K562 (cell line): Measurements from ENCODE around the gene EIF1. TPM values are rescaled to one million over a fixed set of nuclear protein-coding genes. Genes with fewer than 3 reads are reported as not detected.
A peak's percentile ranks its signal among the peaks of the same experiment; 100 is the strongest.

Source experiments
- CBX8 ChIP-seq: fragments of 200-600 bp; sonication (generic); IDR thresholded peaks from 2 replicates; pipeline ENCODE4 v1.6.1; 2012; ENCODE audit warnings: borderline replicate concordance, mixed run types, low read depth, mild to moderate bottlenecking, moderate library complexity, mixed read lengths, low read length, control low read depth, inconsistent platforms; ENCODE audit not compliant: poor library complexity, severe bottlenecking; ENCODE audit errors: extremely low read depth
- CEBPG ChIP-seq, 3 experiments: fragments of 200-800 bp in 1 of 3; sonication (Bioruptor generic) in 1 of 3; sonication (generic) in 1 of 3; formaldehyde crosslinking in 1 of 3; IDR thresholded peaks in 2 of 3; conservative IDR thresholded peaks in 1 of 3; 2 replicates each; pipeline versions ENCODE4 v1.6.1 to v1.8.0; 2016 to 2022; ENCODE audit warnings: missing compliant biosample characterization in 2 of 3, missing genetic modification characterization in 2 of 3, mild to moderate bottlenecking in 1 of 3, missing genetic modification reagents in 1 of 3
- HNRNPL ChIP-seq: fragments of 200-400 bp; formaldehyde crosslinking; IDR thresholded peaks from 2 replicates; pipeline ENCODE4 v1.6.1; 2017; ENCODE audit warnings: low read depth, mild to moderate bottlenecking, low read length
- MEIS2 ChIP-seq: fragments of 450-650 bp; IDR thresholded peaks from 2 replicates; pipeline ENCODE4 v1.6.1; 2014; ENCODE audit warnings: mild to moderate bottlenecking; ENCODE audit not compliant: partially characterized antibody
- RAD51 ChIP-seq: fragments of 450-650 bp; IDR thresholded peaks from 2 replicates; pipeline ENCODE4 v1.7.1; 2016; ENCODE audit warnings: low read depth, mild to moderate bottlenecking, borderline replicate concordance
- SMAD4 ChIP-seq: fragments of 250-450 bp; sonication (Bioruptor Pico); conservative IDR thresholded peaks from 2 replicates; pipeline ENCODE4 v1.8.0; 2021; ENCODE audit warnings: inconsistent platforms, mild to moderate bottlenecking, moderate library complexity
- SMARCE1 ChIP-seq: fragments of 450-650 bp; IDR thresholded peaks from 2 replicates; pipeline ENCODE4 v1.7.1; 2016; ENCODE audit warnings: mild to moderate bottlenecking
- ZNF24 ChIP-seq: fragments of 450-650 bp; IDR thresholded peaks from 2 replicates; pipeline ENCODE4 v1.6.1; 2016
- ZNF584 ChIP-seq: fragments of 200-800 bp; sonication (Bioruptor generic); IDR thresholded peaks from 2 replicates; pipeline ENCODE4 v1.6.1; 2016; ENCODE audit warnings: low read depth, mild to moderate bottlenecking, missing genetic modification characterization, missing compliant biosample characterization
- polyA plus RNA-seq, 8 experiments: library from polyadenylated mRNA; depleted of rRNA in 4 of 8; stranded (reverse) in 5 of 8; unstranded in 3 of 8; fragments of >200 nt; fragmentation: Nextera tagmentation in 2 of 8; fragmentation: Illumina TruSeq in 1 of 8; extraction: Ambion mirVana in 2 of 8; extraction: Trizol in 1 of 8; gene quantifications; 2 replicates each; pipeline versions ENCODE4 v1.2.1 to v1.2.3, GENCODE V29; 2011 to 2014; ENCODE audit warnings: inconsistent platforms in 1 of 8, missing spikeins in 1 of 8
- total RNA-seq, 7 experiments: library from RNA; depleted of rRNA in 6 of 7; stranded (reverse); fragments of >200 nt in 6 of 7; fragmentation: Illumina TruSeq in 2 of 7; extraction: Trizol in 2 of 7; gene quantifications; 2 replicates each; pipeline versions ENCODE4 v1.2.1 to v1.2.3, GENCODE V29; 2011 to 2021; ENCODE audit warnings: low replicate concordance in 1 of 7
- TF ChIP-seq, protein P1 (sequence below), 2 experiments: fragments of 450-650 bp; formaldehyde crosslinking in 1 of 2; IDR thresholded peaks; 2 replicates each; pipeline versions ENCODE4 v1.4.0 to v1.6.1; 2014 to 2020; ENCODE audit warnings: mild to moderate bottlenecking in 2 of 2, borderline replicate concordance in 1 of 2, low read depth in 1 of 2
- TF ChIP-seq, protein P2 (sequence below): fragments of 450-650 bp; formaldehyde crosslinking; IDR thresholded peaks from 2 replicates; pipeline ENCODE4 v1.4.0; 2020; ENCODE audit warnings: mild to moderate bottlenecking, mixed read lengths
- TF ChIP-seq, protein P3 (sequence below): sonication (generic); formaldehyde crosslinking; IDR thresholded peaks from 2 replicates; pipeline ENCODE4 v1.5.0; 2020; ENCODE audit warnings: missing genetic modification reagents

Gene EIF1
- total and polyA plus RNA-seq, 9 of the 15 experiments (the other 6 are each of a cell fraction or from before 2014, with no cell fraction given) = 67.0 to 1,204 (median 320) TPM

DNA sequence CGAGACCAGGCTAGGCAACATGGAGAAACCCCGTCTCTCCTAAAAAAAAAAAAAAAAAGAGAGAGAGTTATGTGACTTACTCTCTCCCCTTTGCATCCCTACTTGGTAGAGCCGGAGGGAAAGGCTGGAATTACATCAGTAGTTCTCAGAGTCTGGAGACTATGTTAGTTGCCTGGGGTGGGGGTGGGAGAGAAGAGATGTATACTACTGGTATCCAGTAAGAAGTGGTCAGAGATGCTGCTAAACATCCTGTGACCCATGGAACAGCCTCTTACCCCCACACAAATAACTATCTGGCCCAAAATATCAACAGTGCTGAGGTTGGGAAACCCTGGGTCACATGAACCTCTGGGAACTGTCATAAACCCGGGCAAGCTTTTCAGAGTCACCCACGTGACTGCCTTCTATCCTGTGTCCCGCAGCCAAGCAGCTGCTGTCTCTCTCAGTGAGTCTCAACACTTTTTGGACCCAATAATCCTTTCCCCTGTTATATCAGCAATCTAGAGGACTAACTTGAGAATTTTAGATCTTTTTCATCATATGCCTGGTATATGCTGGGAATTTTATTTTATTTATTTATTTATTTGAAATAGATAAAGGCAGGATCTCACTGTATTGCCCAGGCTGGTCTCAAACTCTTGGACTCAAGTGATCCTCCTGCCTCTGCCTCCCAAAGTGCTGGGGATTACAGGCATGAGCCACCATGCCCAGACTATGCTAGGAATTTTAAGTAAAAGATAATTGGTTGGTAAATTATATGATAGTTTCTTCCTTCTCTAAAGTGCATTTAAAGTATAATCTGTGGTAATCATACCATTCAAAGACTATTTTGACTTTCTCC, 8.7 kb downstream of the EIF1 start (continued):
- TF ChIP-seq, protein P1, sequence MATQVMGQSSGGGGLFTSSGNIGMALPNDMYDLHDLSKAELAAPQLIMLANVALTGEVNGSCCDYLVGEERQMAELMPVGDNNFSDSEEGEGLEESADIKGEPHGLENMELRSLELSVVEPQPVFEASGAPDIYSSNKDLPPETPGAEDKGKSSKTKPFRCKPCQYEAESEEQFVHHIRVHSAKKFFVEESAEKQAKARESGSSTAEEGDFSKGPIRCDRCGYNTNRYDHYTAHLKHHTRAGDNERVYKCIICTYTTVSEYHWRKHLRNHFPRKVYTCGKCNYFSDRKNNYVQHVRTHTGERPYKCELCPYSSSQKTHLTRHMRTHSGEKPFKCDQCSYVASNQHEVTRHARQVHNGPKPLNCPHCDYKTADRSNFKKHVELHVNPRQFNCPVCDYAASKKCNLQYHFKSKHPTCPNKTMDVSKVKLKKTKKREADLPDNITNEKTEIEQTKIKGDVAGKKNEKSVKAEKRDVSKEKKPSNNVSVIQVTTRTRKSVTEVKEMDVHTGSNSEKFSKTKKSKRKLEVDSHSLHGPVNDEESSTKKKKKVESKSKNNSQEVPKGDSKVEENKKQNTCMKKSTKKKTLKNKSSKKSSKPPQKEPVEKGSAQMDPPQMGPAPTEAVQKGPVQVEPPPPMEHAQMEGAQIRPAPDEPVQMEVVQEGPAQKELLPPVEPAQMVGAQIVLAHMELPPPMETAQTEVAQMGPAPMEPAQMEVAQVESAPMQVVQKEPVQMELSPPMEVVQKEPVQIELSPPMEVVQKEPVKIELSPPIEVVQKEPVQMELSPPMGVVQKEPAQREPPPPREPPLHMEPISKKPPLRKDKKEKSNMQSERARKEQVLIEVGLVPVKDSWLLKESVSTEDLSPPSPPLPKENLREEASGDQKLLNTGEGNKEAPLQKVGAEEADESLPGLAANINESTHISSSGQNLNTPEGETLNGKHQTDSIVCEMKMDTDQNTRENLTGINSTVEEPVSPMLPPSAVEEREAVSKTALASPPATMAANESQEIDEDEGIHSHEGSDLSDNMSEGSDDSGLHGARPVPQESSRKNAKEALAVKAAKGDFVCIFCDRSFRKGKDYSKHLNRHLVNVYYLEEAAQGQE (IDR thresholded peaks at IDR 0.05; ENCODE audit: borderline replicate concordance) = peak; percentile 57
- TF ChIP-seq, protein P1 (CRISPR knock-in tag; IDR thresholded peaks at IDR 0.05; ENCODE audit: low read depth) = no peak
- TF ChIP-seq ZNF584 (no peak), SMARCE1 (0 out of 2 replicates have a peak, but pooled peaks have one; percentile 21), CEBPG (CRISPR knock-in tag; IDR thresholded peaks at IDR 0.05) (no peak), CEBPG (tag; conservative IDR thresholded peaks at IDR 0.05 in 1 of 2, IDR thresholded peaks at IDR 0.05 in 1 of 2) (peak; percentile 55 to 81), RAD51 (peak; percentile 92), SMAD4 (no peak), CBX8 (no peak), HNRNPL (no peak), ZNF24 (0 out of 2 replicates have a peak, but pooled peaks have one; percentile 21), MEIS2 (peak; percentile 23)
- TF ChIP-seq, protein P2, sequence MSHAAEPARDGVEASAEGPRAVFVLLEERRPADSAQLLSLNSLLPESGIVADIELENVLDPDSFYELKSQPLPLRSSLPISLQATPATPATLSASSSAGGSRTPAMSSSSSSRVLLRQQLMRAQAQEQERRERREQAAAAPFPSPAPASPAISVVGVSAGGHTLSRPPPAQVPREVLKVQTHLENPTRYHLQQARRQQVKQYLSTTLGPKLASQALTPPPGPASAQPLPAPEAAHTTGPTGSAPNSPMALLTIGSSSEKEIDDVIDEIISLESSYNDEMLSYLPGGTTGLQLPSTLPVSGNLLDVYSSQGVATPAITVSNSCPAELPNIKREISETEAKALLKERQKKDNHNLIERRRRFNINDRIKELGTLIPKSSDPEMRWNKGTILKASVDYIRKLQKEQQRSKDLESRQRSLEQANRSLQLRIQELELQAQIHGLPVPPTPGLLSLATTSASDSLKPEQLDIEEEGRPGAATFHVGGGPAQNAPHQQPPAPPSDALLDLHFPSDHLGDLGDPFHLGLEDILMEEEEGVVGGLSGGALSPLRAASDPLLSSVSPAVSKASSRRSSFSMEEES (CRISPR knock-in tag) = peak; percentile 96
- TF ChIP-seq, protein P3, sequence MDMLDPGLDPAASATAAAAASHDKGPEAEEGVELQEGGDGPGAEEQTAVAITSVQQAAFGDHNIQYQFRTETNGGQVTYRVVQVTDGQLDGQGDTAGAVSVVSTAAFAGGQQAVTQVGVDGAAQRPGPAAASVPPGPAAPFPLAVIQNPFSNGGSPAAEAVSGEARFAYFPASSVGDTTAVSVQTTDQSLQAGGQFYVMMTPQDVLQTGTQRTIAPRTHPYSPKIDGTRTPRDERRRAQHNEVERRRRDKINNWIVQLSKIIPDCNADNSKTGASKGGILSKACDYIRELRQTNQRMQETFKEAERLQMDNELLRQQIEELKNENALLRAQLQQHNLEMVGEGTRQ = peak; percentile 87
